IMR-90 (cell line): ENCODE measurements around the gene GSTP1. TPM values are rescaled to one million over a fixed set of nuclear protein-coding genes. Genes with fewer than 3 reads are reported as not detected.

ENCODE experiments used
- ATAC-seq: fragments of 200-7000 bp; cut with Tn5 transposase; 2 replicates; pipeline ENCODE4 v1.9.1; 2020; ENCODE audit warnings: low read depth, mild to moderate bottlenecking, moderate library complexity
- BruUV-seq: library from RNA; stranded (reverse); fragments of 400-500 nt; replicated peaks from 2 replicates; lab custom pipeline; 2021; lab: Mats Ljungman, UMichigan
- CTCF ChIA-PET: fragments of 300-600 bp; formaldehyde crosslinking; extraction: SDS; loops from one replicate; lab custom pipeline; 2021; ENCODE audit warnings: antibody characterized with exemption; lab: Yijun Ruan, JAX
- POLR2A ChIA-PET: fragments of 300-600 bp; sonication (Branson Sonifier 250); formaldehyde crosslinking; loops from one replicate; lab custom pipeline; 2022; ENCODE audit warnings: antibody characterized with exemption; ENCODE audit not compliant: unreplicated experiment; lab: Charles Lee
- DNase-seq: peaks from one replicate; pipeline ENCODE4 v3.0.0; 2013
- H2AFZ ChIP-seq: replicated peaks from 2 replicates; pipeline ENCODE3; 2013; ENCODE audit warnings: low read length, mild to moderate bottlenecking; ENCODE audit not compliant: poor library complexity
- H2AK5ac ChIP-seq: 2 replicates; pipeline ENCODE4 v1.6.1; 2013; ENCODE audit warnings: low read depth, low read length, inconsistent platforms
- H2AK9ac ChIP-seq: replicated peaks from 2 replicates; pipeline ENCODE3; 2013; ENCODE audit warnings: mild to moderate bottlenecking, low read depth, low read length, moderate library complexity; ENCODE audit not compliant: poor library complexity
- H2BK120ac ChIP-seq: 2 replicates; pipeline ENCODE4 v1.6.1; 2013; ENCODE audit warnings: low read depth, low read length, inconsistent platforms
- H2BK15ac ChIP-seq: 3 replicates; pipeline ENCODE4 v1.6.1; 2013; ENCODE audit warnings: low read depth, low read length, inconsistent platforms
- H2BK20ac ChIP-seq: 2 replicates; pipeline ENCODE4 v1.6.1; 2013; ENCODE audit warnings: low read depth, mild to moderate bottlenecking, inconsistent platforms, low read length, moderate library complexity
- H2BK5ac ChIP-seq: 2 replicates; pipeline ENCODE4 v1.6.1; 2013; ENCODE audit warnings: mild to moderate bottlenecking, low read depth, low read length, inconsistent platforms; ENCODE audit not compliant: poor library complexity, severe bottlenecking
- H3K14ac ChIP-seq: replicated peaks from 2 replicates; pipeline ENCODE4 v1.6.1; 2013; ENCODE audit warnings: low read depth, low read length, inconsistent platforms
- H3K18ac ChIP-seq: 2 replicates; pipeline ENCODE4 v1.6.1; 2013; ENCODE audit warnings: low read depth, low read length, control low read depth
- H3K23ac ChIP-seq: 2 replicates; pipeline ENCODE4 v1.6.1; 2013; ENCODE audit warnings: low read depth, low read length, inconsistent platforms
- H3K27ac ChIP-seq: 2 replicates; pipeline ENCODE4 v1.5.1; 2013; ENCODE audit warnings: mild to moderate bottlenecking, control low read depth, low read length; ENCODE audit not compliant: insufficient read depth
- H3K27me3 ChIP-seq: 2 replicates; pipeline ENCODE4 v1.6.1; 2013; ENCODE audit warnings: low read length; ENCODE audit not compliant: control insufficient read depth, insufficient read depth
- H3K36me3 ChIP-seq: 2 replicates; pipeline ENCODE4 v1.6.1; 2013; ENCODE audit warnings: low read length, mixed read lengths; ENCODE audit not compliant: control insufficient read depth, insufficient read depth
- H3K4ac ChIP-seq: 2 replicates; pipeline ENCODE4 v1.6.1; 2013; ENCODE audit warnings: low read depth, low read length, inconsistent platforms
- H3K4me1 ChIP-seq: 2 replicates; pipeline ENCODE4 v1.6.1; 2013; ENCODE audit warnings: low read length, mixed read lengths; ENCODE audit not compliant: control insufficient read depth, insufficient read depth
- H3K4me2 ChIP-seq: 2 replicates; pipeline ENCODE4 v1.6.1; 2013; ENCODE audit warnings: low read depth, mild to moderate bottlenecking, control low read depth, low read length, moderate library complexity
- H3K4me3 ChIP-seq: 2 replicates; pipeline ENCODE4 v1.5.1; 2013; ENCODE audit warnings: low read depth, mild to moderate bottlenecking, control low read depth, low read length, moderate library complexity; ENCODE audit not compliant: insufficient read depth
- H3K56ac ChIP-seq: 2 replicates; pipeline ENCODE4 v1.6.1; 2013; ENCODE audit warnings: low read length, inconsistent platforms; ENCODE audit not compliant: insufficient read depth; ENCODE audit errors: extremely low read depth
- H3K79me1 ChIP-seq, 2 experiments: 2 replicates each; pipeline ENCODE4 v1.6.1; 2013; ENCODE audit warnings: low read length in 2 of 2, inconsistent platforms in 1 of 2, low read depth in 1 of 2
- H3K9ac ChIP-seq: 2 replicates; pipeline ENCODE4 v1.6.1; 2013; ENCODE audit warnings: low read depth, low read length, control low read depth
- H3K9me1 ChIP-seq: 2 replicates; pipeline ENCODE4 v1.6.1; 2013; ENCODE audit warnings: low read length, inconsistent platforms; ENCODE audit not compliant: insufficient read depth
- H3K9me3 ChIP-seq: 2 replicates; pipeline ENCODE4 v1.6.1; 2013; ENCODE audit warnings: low read length; ENCODE audit not compliant: control insufficient read depth, insufficient read depth
- H4K20me1 ChIP-seq: 2 replicates; pipeline ENCODE4 v1.6.1; 2013; ENCODE audit warnings: low read length, inconsistent platforms; ENCODE audit not compliant: insufficient read depth
- H4K5ac ChIP-seq: 2 replicates; pipeline ENCODE4 v1.6.1; 2013; ENCODE audit warnings: mild to moderate bottlenecking, low read depth, low read length, control low read depth
- H4K8ac ChIP-seq, 2 experiments: 2 replicates each; pipeline ENCODE4 v1.6.1; 2013; ENCODE audit warnings: low read depth in 2 of 2, low read length in 2 of 2, control low read depth in 1 of 2, inconsistent platforms in 1 of 2
- H4K91ac ChIP-seq: 2 replicates; pipeline ENCODE4 v1.6.1; 2013; ENCODE audit warnings: low read depth, low read length, inconsistent platforms; ENCODE audit not compliant: insufficient read depth
- BHLHE40 ChIP-seq: fragments of 150-350 bp; IDR thresholded peaks from 2 replicates; pipeline ENCODE4 v1.6.1; 2016; ENCODE audit warnings: mild to moderate bottlenecking, low read depth, low read length
- CEBPB ChIP-seq: IDR thresholded peaks from 2 replicates; pipeline ENCODE4 v1.6.1; 2012; ENCODE audit warnings: low read depth, low read length, improper control_type of control experiment
- CTCF ChIP-seq: conservative IDR thresholded peaks from 2 replicates; pipeline ENCODE4 v1.5.1; 2012; ENCODE audit warnings: mild to moderate bottlenecking, low read depth, low read length, improper control_type of control experiment
- MAFK ChIP-seq: IDR thresholded peaks from 2 replicates; pipeline ENCODE4 v1.6.1; 2012; ENCODE audit warnings: low read depth, low read length, improper control_type of control experiment
- MAZ ChIP-seq: IDR thresholded peaks from 2 replicates; pipeline ENCODE4 v1.6.1; 2012; ENCODE audit warnings: low read depth, mild to moderate bottlenecking, low read length, improper control_type of control experiment, moderate library complexity, borderline replicate concordance
- MXI1 ChIP-seq: IDR thresholded peaks from 2 replicates; pipeline ENCODE4 v1.6.1; 2012; ENCODE audit warnings: low read depth, mild to moderate bottlenecking, low read length, moderate library complexity, borderline replicate concordance
- RAD21 ChIP-seq: IDR thresholded peaks from 2 replicates; pipeline ENCODE4 v1.6.1; 2012; ENCODE audit warnings: low read length, improper control_type of control experiment
- RCOR1 ChIP-seq: IDR thresholded peaks from 2 replicates; pipeline ENCODE4 v1.6.1; 2012; ENCODE audit warnings: mild to moderate bottlenecking, low read length, improper control_type of control experiment; ENCODE audit not compliant: insufficient replicate concordance
- SMC3 ChIP-seq: fragments of 150-350 bp; IDR thresholded peaks from 2 replicates; pipeline ENCODE4 v1.6.1; 2016; ENCODE audit warnings: low read depth, mild to moderate bottlenecking, antibody characterized with exemption, low read length, moderate library complexity
- WGBS, 2 experiments: methylation state at CpG; one replicate each; pipeline versions ENCODE4 v1.1.5 to v1.1.7; 2013; ENCODE audit warnings: missing lambda C conversion rate in 2 of 2; ENCODE audit not compliant: insufficient read length in 1 of 2; ENCODE audit errors: extremely low coverage in 2 of 2; 5-methylcytosine and 5-hydroxymethylcytosine counted together
- dilution Hi-C: fragments of 300-500 bp; cut with HindIII; formaldehyde crosslinking; loops from one replicate; pipeline ENCODE4 v1.14.3; 2018; ENCODE audit warnings: low sequenced_read_pairs; ENCODE audit not compliant: unreplicated experiment
- in situ Hi-C: fragments of 300-500 bp; cut with MboI; formaldehyde crosslinking; loops from 3 replicates; pipeline ENCODE4 v1.14.3; 2019; ENCODE audit warnings: low sequenced_read_pairs, inconsistent platforms, mixed read lengths
- intact Hi-C: fragments of 100-400 bp; cut with micrococcal nuclease; formaldehyde crosslinking; loops from 2 replicates; pipeline ENCODE4 v1.10.0; 2022
- polyA plus RNA-seq, 3 experiments: library from polyadenylated mRNA; depleted of rRNA; stranded (reverse); fragments of >200 nt; gene quantifications; 2 replicates each; pipeline ENCODE4 v1.2.3, GENCODE V29; 2012; ENCODE audit warnings: low replicate concordance in 1 of 3
- total RNA-seq: library from RNA; depleted of rRNA; stranded (reverse); fragments of >200 nt; gene quantifications from 2 replicates; pipeline ENCODE4 v1.2.3, GENCODE V29; 2012

GSTP1 gene
- total and polyA plus RNA-seq, 2 of the 4 experiments (the other 2 are of a cell fraction): 947 to 1,539 TPM

- intact Hi-C loops: no loop called here
- peak; percentile 74 for ATAC-seq
Measured at GRCh38 chr11:67629386-67630227, 46.0 kb downstream of the GSTP1 start, which contains the start of gene NUDT8. Gene NUDT8 (minus strand): TSS chr11:67629937. CDS start chr11:67629911, 26 bp downstream.

More at GRCh38 chr11:67629386-67630227, 46.0 kb downstream of the GSTP1 start, which contains the start of gene NUDT8:
- Histone ChIP-seq H3K79me1 (no peaks in the 10 kb centered on the region), H2AK5ac (peak within 1 kb of the TSS; percentile 46; the same call in 1 of the 2 replicates), H2BK15ac (no peak within 1 kb of the TSS), H3K9me3 (no peaks in the 10 kb centered on the region), H4K8ac (peak within 1 kb of the TSS; percentile 74 to 80; a peak in 2 of 4 replicates), H4K5ac (peak within 1 kb of the TSS; percentile 52; the same call in 1 of the 2 replicates), H3K4ac (peak within 1 kb of the TSS; percentile 70), H2BK120ac (no peak within 1 kb of the TSS), H3K4me2 (peak within 1 kb of the TSS; percentile 92), H2BK5ac (no peak within 1 kb of the TSS), H3K4me1 (0 out of 2 replicates have a peak, but pooled peaks cover 3% of the 10 kb centered on the region), H3K14ac (peak within 1 kb of the TSS; percentile 73), H3K56ac (no peak within 1 kb of the TSS), H2AFZ (peak within 1 kb of the TSS; percentile 100), H4K91ac (peak within 1 kb of the TSS; percentile 70; the same call in 1 of the 2 replicates), H4K20me1 (no peaks in the 10 kb centered on the region), H2BK20ac (no peak within 1 kb of the TSS), H3K36me3 (no peaks in the 10 kb centered on the region), H3K23ac (peak within 1 kb of the TSS; percentile 56; the same call in 1 of the 2 replicates), H3K27ac (peak within 1 kb of the TSS; percentile 61), H3K18ac (no peak within 1 kb of the TSS), H2AK9ac (peak within 1 kb of the TSS; percentile 91), H3K4me3 (peak within 1 kb of the TSS; percentile 88), H3K9ac (peak within 1 kb of the TSS; percentile 75), H3K9me1 (peaks cover 4% of the 10 kb centered on the region; the same call in 1 of the 2 replicates), H3K27me3 (peaks cover under 1% of the 10 kb centered on the region; the same call in 1 of the 2 replicates)
- DNase-seq: peak; percentile 68
- in situ Hi-C loops: no loop called here
- dilution Hi-C loops: no loop called here
- ChIA-PET POLR2A (interaction anchor here (0.7 kb wide), 1 partner anchor 34 kb away, joined by 6 read pairs; no protein-coding TSS in a partner anchor), CTCF (interaction anchor here (0.6 to 2.0 kb wide), 8 partner anchors 12 to 66 kb away, joined by 3 to 7 read pairs (median 4); no protein-coding TSS in a partner anchor)
- no TSS peak for BruUV-seq
- 0% methylated on average over 34 of the region's 102 CpGs; no CpG with 5 or more reads in 1 of the 2 experiments for WGBS, 2 experiments
- TF ChIP-seq MXI1: peak; percentile 27; the same call in 1 of the 2 replicates
- TF ChIP-seq RCOR1: peak; percentile 36
- TF ChIP-seq MAZ: peak; percentile 67; the same call in 1 of the 2 replicates
- peak; percentile 85 for TF ChIP-seq CTCF
- TF ChIP-seq MAFK: no peak
- no peak for TF ChIP-seq CEBPB
- 0 out of 2 replicates have a peak, but pooled peaks have one; percentile 22 for TF ChIP-seq BHLHE40
- peak; percentile 72 for TF ChIP-seq SMC3
- TF ChIP-seq RAD21: peak; percentile 67
